H9 (cell line): Measurements from ENCODE around the gene DYTN. TPM values are rescaled to one million over a fixed set of nuclear protein-coding genes. Genes with fewer than 3 reads are reported as not detected.

Experiments used
- DNase-seq: peaks from one replicate; pipeline ENCODE4 v3.0.0-alpha.2; 2017
- H2AFZ ChIP-seq: one replicate; pipeline ENCODE4 v1.6.1; 2013; ENCODE audit warnings: mild to moderate bottlenecking, low read length, control low read depth, moderate library complexity
- H2AK5ac ChIP-seq: 2 replicates; pipeline ENCODE4 v1.6.1; 2013; ENCODE audit warnings: low read length, control low read depth, mixed read lengths; ENCODE audit not compliant: insufficient read length
- H2BK120ac ChIP-seq: one replicate; pipeline ENCODE4 v1.6.1; 2013; ENCODE audit warnings: low read depth, mild to moderate bottlenecking, low read length, control low read depth, inconsistent platforms; ENCODE audit not compliant: poor library complexity, severe bottlenecking
- H2BK12ac ChIP-seq: 2 replicates; pipeline ENCODE4 v1.6.1; 2013; ENCODE audit warnings: low read length, control low read depth, mixed read lengths, low read depth; ENCODE audit not compliant: insufficient read length
- H2BK15ac ChIP-seq: 2 replicates; pipeline ENCODE4 v1.6.1; 2013; ENCODE audit warnings: low read depth, low read length, control low read depth
- H2BK20ac ChIP-seq: one replicate; pipeline ENCODE4 v1.6.1; 2013; ENCODE audit warnings: low read depth, mild to moderate bottlenecking, low read length, control low read depth, inconsistent platforms; ENCODE audit not compliant: poor library complexity, severe bottlenecking
- H2BK5ac ChIP-seq: 2 replicates; pipeline ENCODE4 v1.6.1; 2013; ENCODE audit warnings: low read length, control low read depth, mixed read lengths; ENCODE audit not compliant: insufficient read length
- H3K14ac ChIP-seq: 2 replicates; pipeline ENCODE4 v1.6.1; 2013; ENCODE audit warnings: low read length, control low read depth; ENCODE audit not compliant: insufficient read depth
- H3K18ac ChIP-seq: 2 replicates; pipeline ENCODE4 v1.6.1; 2013; ENCODE audit warnings: low read depth, mild to moderate bottlenecking, mixed read lengths, low read length, control low read depth; ENCODE audit not compliant: insufficient read length
- H3K23ac ChIP-seq: 2 replicates; pipeline ENCODE4 v1.6.1; 2013; ENCODE audit warnings: low read length, control low read depth, mixed read lengths, low read depth; ENCODE audit not compliant: insufficient read length
- H3K23me2 ChIP-seq: 2 replicates; pipeline ENCODE4 v1.6.1; 2013; ENCODE audit warnings: low read depth, mild to moderate bottlenecking, mixed read lengths, low read length, control low read depth; ENCODE audit not compliant: insufficient read length, poor library complexity, severe bottlenecking
- H3K27ac ChIP-seq: 2 replicates; pipeline ENCODE4 v1.5.1; 2013; ENCODE audit warnings: low read length, control low read depth, mixed read lengths, low read depth; ENCODE audit not compliant: insufficient read length
- H3K27me3 ChIP-seq: 2 replicates; pipeline ENCODE4 v1.6.1; 2013; ENCODE audit warnings: low read length, control low read depth, inconsistent platforms; ENCODE audit not compliant: insufficient read depth
- H3K4ac ChIP-seq: 2 replicates; pipeline ENCODE4 v1.6.1; 2013; ENCODE audit warnings: low read depth, mild to moderate bottlenecking, control low read depth, inconsistent platforms, low read length, moderate library complexity
- H3K4me1 ChIP-seq: 2 replicates; pipeline ENCODE4 v1.6.1; 2013; ENCODE audit warnings: low read length, control low read depth, inconsistent platforms; ENCODE audit not compliant: insufficient read depth
- H3K4me2 ChIP-seq: 2 replicates; pipeline ENCODE4 v1.6.1; 2013; ENCODE audit warnings: low read length, control low read depth, mixed read lengths; ENCODE audit not compliant: insufficient read length, insufficient read depth
- H3K56ac ChIP-seq: 2 replicates; pipeline ENCODE4 v1.6.1; 2013; ENCODE audit warnings: low read depth, mild to moderate bottlenecking, mixed read lengths, low read length, control low read depth; ENCODE audit not compliant: insufficient read length
- H3K79me1 ChIP-seq: 2 replicates; pipeline ENCODE4 v1.6.1; 2013; ENCODE audit warnings: low read depth, mild to moderate bottlenecking, moderate library complexity, low read length, control low read depth, inconsistent platforms; ENCODE audit not compliant: insufficient read depth, poor library complexity, severe bottlenecking
- H3K79me2 ChIP-seq: 2 replicates; pipeline ENCODE4 v1.6.1; 2013; ENCODE audit warnings: low read length, control low read depth, inconsistent platforms; ENCODE audit not compliant: insufficient read depth
- H3K9ac ChIP-seq: 2 replicates; pipeline ENCODE4 v1.6.1; 2013; ENCODE audit warnings: low read length, control low read depth, mixed read lengths; ENCODE audit not compliant: insufficient read length; ENCODE audit errors: extremely low read depth
- H3K9me3 ChIP-seq: one replicate; pipeline ENCODE4 v1.6.1; 2013; ENCODE audit warnings: low read depth, low read length, inconsistent platforms; ENCODE audit not compliant: control insufficient read depth
- H3T11ph ChIP-seq: one replicate; pipeline ENCODE4 v1.6.1; 2013; ENCODE audit warnings: mild to moderate bottlenecking, low read length, control low read depth, inconsistent platforms
- H4K20me1 ChIP-seq: one replicate; pipeline ENCODE4 v1.6.1; 2013; ENCODE audit not compliant: control insufficient read depth, insufficient read length, insufficient read depth
- H4K5ac ChIP-seq: 2 replicates; pipeline ENCODE4 v1.6.1; 2013; ENCODE audit warnings: low read depth, mild to moderate bottlenecking, mixed read lengths, low read length, control low read depth; ENCODE audit not compliant: insufficient read length
- H4K8ac ChIP-seq: replicated peaks from 2 replicates; pipeline ENCODE4 v1.6.1; 2013; ENCODE audit warnings: low read length, control low read depth, mixed read lengths, low read depth; ENCODE audit not compliant: insufficient read length
- H4K91ac ChIP-seq: 2 replicates; pipeline ENCODE4 v1.6.1; 2013; ENCODE audit warnings: low read depth, mild to moderate bottlenecking, moderate library complexity, mixed read lengths, low read length, control low read depth; ENCODE audit not compliant: insufficient read length
- H3K27ac Mint-ChIP-seq, 3 experiments: 2 replicates in 2 of 3; 3 replicates in 1 of 3; pipeline ENCODE4 v1.8.0; 2020 to 2021; ENCODE audit warnings: mixed read lengths in 3 of 3, mild to moderate bottlenecking in 1 of 3, moderate library complexity in 1 of 3
- H3K27me3 Mint-ChIP-seq: 2 replicates; pipeline ENCODE4 v1.8.0; 2021; ENCODE audit warnings: low read depth, mild to moderate bottlenecking, moderate library complexity, mixed read lengths
- H3K36me3 Mint-ChIP-seq, 3 experiments: 2 replicates in 2 of 3; 3 replicates in 1 of 3; pipeline ENCODE4 v1.8.0; 2020 to 2021; ENCODE audit warnings: low read depth in 3 of 3, mixed read lengths in 3 of 3; ENCODE audit not compliant: insufficient read depth in 1 of 3
- H3K4me1 Mint-ChIP-seq, 2 experiments: 2 replicates each; pipeline ENCODE4 v1.8.0; 2020; ENCODE audit warnings: mixed read lengths in 2 of 2
- H3K4me3 Mint-ChIP-seq, 2 experiments: 2 replicates in 1 of 2; 3 replicates in 1 of 2; pipeline ENCODE4 v1.8.0; 2020 to 2021; ENCODE audit warnings: mild to moderate bottlenecking in 2 of 2, mixed read lengths in 2 of 2, moderate library complexity in 1 of 2
- H3K9me3 Mint-ChIP-seq, 2 experiments: 2 replicates in 1 of 2; 3 replicates in 1 of 2; pipeline ENCODE4 v1.8.0; 2020; ENCODE audit warnings: mild to moderate bottlenecking in 2 of 2, mixed read lengths in 2 of 2, moderate library complexity in 1 of 2
- CTCF ChIP-seq: fragments of 200-600 bp; sonication (generic); conservative IDR thresholded peaks from 3 replicates; pipeline ENCODE4 v1.8.0; 2021; ENCODE audit warnings: antibody characterized with exemption, mild to moderate bottlenecking
- total RNA-seq: library from RNA; stranded (reverse); gene quantifications from 2 replicates; pipeline ENCODE4 v1.2.1, GENCODE V29; 2021

The DYTN gene
- total RNA-seq, 1 experiment from 2014 or later = not detected

DNA sequence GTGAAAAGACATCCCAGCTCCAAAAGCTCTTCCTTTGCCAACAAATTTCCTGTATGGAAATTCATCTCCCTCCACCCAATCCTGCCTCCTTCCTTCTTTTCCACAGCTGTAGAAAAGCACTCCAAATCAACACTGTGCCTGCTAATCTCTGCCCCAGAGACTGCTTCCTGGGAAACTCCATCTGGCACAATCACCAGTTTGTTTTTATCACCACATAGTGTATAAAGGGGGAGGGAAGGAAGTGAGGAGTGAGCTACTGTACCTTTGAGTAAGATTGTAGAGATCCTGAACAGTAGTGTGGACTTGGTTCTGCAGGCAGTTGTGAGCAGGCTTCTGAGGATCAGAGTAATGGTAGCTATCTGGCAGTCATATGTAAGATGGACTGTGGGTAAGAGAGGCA lies 90.6 kb downstream of the DYTN start:
- Histone ChIP-seq H2BK15ac (no peak overlapping the region), H2BK12ac (no peak overlapping the region), H3K79me1 (no peaks in the 10 kb centered on the region), H3K14ac (no peak overlapping the region), H2BK20ac (no peak overlapping the region), H2AFZ (no peak overlapping the region), H2AK5ac (no peak overlapping the region), H4K20me1 (no peaks in the 10 kb centered on the region), H4K91ac (no peak overlapping the region), H4K8ac (no peak overlapping the region), H3K27ac (no peak overlapping the region), H3K4me1 (no peaks in the 10 kb centered on the region), H3K23ac (no peak overlapping the region), H3K79me2 (no peaks in the 10 kb centered on the region), H3K4ac (no peak overlapping the region), H3T11ph (no peak overlapping the region), H2BK5ac (no peak overlapping the region), H2BK120ac (no peak overlapping the region), H3K27me3 (no peaks in the 10 kb centered on the region), H3K9ac (no peak overlapping the region), H3K18ac (no peak overlapping the region), H4K5ac (no peak overlapping the region), H3K4me2 (no peak overlapping the region), H3K56ac (no peak overlapping the region), H3K9me3 (no peaks in the 10 kb centered on the region), H3K23me2 (no peaks in the 10 kb centered on the region)
- Mint-ChIP-seq H3K36me3 (no peaks in the 10 kb centered on the region), H3K4me3 (no peak overlapping the region), H3K9me3 (no peaks in the 10 kb centered on the region), H3K27me3 (peaks cover 10% of the 10 kb centered on the region), H3K27ac (no peak overlapping the region), H3K4me1 (peaks cover 9 to 10% of the 10 kb centered on the region in 2 experiments)
- DNase-seq = no peak
- no peak for TF ChIP-seq CTCF
